RWPE1 (cell line): Measurements from ENCODE around the gene MAP4.
A peak's percentile ranks its signal among the peaks of the same experiment; 100 is the strongest.
"Not testable (repeated sequence)": the region's sequence is repeated elsewhere in the genome, so short reads cannot be mapped to it uniquely, and the experiment has no call there.

Experiments used
- CTCF ChIA-PET: fragments of 350-600 bp; sonication (Branson Sonifier 250); formaldehyde crosslinking; extraction: SDS; loops from one replicate; lab custom pipeline; 2021; lab: Yijun Ruan, JAX
- POLR2A ChIA-PET: fragments of 400-600 bp; formaldehyde crosslinking; extraction: SDS; loops from one replicate; lab custom pipeline; 2020; ENCODE audit warnings: antibody characterized with exemption; ENCODE audit not compliant: low non-redundant PET; lab: Yijun Ruan, JAX
- DNase-seq: peaks from one replicate; pipeline ENCODE4 v3.0.0; 2012; ENCODE audit warnings: low spot score
- H3K27ac ChIP-seq: fragments of 450-650 bp; 2 replicates; pipeline ENCODE4 v1.5.1; 2017
- TF ChIP-seq, protein P1 (sequence below): fragments of 450-650 bp; conservative IDR thresholded peaks from 2 replicates; pipeline ENCODE4 v1.5.1; 2017; ENCODE audit warnings: low read depth, mild to moderate bottlenecking

MAP4 gene

DNA sequence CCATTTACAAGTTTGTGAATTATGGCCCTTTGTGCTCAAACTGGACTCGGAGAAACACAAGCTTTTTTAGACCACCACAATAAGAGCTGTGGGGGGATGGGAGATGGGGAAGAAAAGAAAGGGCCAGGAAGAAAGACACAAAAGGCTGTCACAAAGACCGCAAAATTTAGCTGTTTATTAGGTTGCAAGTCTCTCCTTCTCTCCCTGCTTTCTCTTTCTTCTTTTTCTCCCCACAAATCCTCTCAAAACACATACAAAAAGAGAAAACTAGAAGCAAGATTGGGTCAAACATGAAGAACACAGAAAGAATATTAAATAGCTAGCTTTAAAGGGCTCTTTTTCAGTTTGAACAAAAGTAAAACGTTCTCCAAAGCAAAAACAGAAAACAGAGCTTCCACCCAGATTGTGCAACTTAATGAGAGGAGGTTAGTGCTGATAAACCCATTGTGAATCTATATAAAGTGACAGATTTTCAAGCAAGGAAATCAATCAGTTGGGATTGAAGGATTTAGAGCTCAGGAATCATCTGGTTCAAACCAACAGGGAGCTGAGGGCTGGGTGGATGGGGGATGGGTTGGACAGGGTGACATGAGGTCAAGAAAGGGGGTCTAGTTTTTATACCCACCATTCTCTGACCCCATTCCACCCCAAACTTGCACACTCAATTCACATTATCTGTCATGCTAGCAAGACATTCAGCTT, 125.9 kb downstream of the MAP4 start:
- DNase-seq, result no peak
- CTCF ChIA-PET, result no interaction called here
- no peak overlapping the region for H3K27ac ChIP-seq
- POLR2A ChIA-PET, result no interaction called here
- TF ChIP-seq, protein P1, sequence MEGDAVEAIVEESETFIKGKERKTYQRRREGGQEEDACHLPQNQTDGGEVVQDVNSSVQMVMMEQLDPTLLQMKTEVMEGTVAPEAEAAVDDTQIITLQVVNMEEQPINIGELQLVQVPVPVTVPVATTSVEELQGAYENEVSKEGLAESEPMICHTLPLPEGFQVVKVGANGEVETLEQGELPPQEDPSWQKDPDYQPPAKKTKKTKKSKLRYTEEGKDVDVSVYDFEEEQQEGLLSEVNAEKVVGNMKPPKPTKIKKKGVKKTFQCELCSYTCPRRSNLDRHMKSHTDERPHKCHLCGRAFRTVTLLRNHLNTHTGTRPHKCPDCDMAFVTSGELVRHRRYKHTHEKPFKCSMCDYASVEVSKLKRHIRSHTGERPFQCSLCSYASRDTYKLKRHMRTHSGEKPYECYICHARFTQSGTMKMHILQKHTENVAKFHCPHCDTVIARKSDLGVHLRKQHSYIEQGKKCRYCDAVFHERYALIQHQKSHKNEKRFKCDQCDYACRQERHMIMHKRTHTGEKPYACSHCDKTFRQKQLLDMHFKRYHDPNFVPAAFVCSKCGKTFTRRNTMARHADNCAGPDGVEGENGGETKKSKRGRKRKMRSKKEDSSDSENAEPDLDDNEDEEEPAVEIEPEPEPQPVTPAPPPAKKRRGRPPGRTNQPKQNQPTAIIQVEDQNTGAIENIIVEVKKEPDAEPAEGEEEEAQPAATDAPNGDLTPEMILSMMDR, result no peak

DNA sequence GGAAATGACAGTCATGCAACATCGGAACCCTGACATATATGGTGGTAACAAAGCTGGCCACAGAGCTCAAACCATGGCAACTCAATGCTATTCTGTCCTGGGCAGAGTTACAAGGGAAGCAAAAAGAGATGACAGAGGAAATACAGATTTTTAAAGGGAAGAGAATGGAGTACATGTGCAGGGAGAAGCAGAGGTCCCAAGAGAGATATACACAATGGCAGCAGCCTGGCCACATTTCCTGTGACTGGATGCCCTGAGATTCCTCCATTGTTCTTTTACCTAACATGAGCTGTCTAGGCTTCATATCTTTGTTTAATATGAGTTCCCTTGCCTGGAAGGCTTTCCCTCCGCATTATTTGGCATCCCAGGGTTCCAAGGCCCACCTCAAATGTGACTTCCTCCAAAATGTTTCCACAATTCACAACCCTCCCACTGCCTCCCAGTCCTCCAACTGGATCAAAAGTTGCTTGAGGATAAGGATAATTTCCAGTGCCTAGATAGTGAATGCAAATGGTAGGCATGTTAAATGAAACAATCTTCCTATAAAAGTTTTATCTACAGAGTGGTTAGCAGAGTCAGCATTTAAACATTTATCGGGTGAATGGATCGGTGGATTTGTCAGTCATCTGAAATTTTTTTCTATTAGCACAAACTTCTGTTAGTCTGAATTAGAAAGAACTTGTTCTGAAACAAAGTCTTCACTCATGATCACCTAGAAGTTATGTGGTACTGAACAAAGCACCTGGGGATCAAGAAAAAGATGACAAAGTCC, 127.0 kb downstream of the MAP4 start:
- CTCF ChIA-PET, result no interaction called here
- TF ChIP-seq, protein P1, result no peak
- POLR2A ChIA-PET, result no interaction called here
- DNase-seq, result no peak
- H3K27ac ChIP-seq, result no peak overlapping the region

DNA sequence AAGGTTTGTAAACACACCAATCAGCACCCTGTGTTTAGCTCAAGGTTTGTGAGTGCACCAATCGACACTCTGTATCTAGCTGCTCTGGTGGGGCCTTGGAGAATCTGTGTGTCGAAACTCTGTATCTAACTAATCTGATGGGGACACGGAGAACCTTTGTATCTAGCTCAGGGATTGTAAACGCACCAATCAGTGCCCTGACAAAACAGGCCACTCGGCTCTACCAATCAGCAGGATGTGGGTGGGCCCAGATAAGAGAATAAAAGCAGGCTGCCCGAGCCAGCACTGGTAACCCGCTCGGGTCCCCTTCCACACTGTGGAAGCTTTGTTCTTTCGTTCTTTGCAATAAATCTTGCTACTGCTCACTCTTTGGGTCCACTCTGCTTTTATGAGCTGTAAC, 128.2 kb downstream of the MAP4 start:
- H3K27ac ChIP-seq, DNase-seq, CTCF ChIA-PET: not testable (repeated sequence)
- POLR2A ChIA-PET, result interaction anchor here (0.7 kb wide), 1 partner anchor 63 kb away, joined by 3 read pairs; no protein-coding TSS in a partner anchor

DNA sequence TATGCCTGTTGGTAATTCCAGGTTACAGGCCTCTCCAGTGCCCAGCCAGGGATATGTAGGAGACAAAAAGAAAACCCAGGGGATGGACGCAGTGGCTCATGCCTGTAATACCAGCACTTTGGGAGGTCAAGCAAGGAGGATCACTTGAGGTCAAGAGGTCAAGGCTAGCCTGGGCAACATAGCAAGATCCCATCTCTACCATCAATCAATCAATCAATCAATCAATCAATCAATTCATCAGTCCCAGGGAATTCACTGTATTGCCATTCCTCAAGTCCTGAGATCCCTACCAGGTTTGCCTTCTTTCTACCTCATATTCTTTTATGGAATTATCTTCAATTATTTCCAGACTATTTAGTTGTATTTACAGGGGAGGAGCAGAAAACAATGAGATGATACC, 131.0 kb downstream of the MAP4 start:
- TF ChIP-seq, protein P1, result no peak
- H3K27ac ChIP-seq, result no peak overlapping the region
- CTCF ChIA-PET, result no interaction called here
- no peak for DNase-seq
- POLR2A ChIA-PET, result no interaction called here

DNA sequence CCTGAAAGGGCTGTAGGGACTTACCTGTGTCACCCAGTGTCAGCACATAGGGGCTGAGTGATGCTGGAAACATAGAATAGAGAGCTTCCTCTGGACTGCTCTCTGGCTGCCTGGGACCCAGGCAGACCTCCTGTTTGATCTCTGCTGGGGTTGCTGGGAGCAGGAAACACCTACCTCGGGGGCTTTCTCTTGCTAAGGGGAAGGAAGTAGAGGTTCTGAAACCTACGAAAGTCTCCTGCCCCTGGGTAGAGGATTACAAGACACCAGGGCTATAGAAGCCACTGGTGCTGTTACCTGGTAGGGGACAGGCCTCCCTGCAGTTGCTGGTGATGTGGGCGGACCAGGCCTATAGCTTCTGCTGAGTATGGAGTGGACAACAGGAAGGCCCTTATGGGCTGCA, 131.6 kb downstream of the MAP4 start:
- peak overlapping the region; percentile 13; the same call in 1 of the 2 replicates for H3K27ac ChIP-seq
- DNase-seq, result no peak
- CTCF ChIA-PET, result no interaction called here
- POLR2A ChIA-PET, result no interaction called here
- TF ChIP-seq, protein P1, result no peak

DNA sequence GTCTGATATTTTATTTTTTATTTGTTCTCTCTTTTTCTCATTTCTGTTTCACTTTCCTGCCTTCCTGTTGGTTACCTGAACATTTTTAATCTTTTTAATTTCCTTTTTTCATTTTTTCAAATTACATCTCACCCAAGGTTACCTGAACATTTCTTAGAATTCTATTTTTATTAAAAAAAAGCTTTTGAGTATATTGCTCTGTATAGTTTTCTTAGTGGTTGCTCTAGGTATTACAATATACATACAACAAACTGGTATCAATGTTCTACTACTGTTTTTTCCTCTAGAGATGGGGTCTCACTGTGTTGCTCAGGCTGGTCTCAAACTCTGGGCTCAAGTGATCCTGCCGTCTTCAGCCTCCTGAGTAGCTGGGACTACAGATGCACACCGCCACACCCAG, 133.9 kb downstream of the MAP4 start:
- H3K27ac ChIP-seq, result no peak overlapping the region
- TF ChIP-seq, protein P1, result no peak
- POLR2A ChIA-PET, result no interaction called here
- DNase-seq, result no peak
- CTCF ChIA-PET, result interaction anchor here (0.6 to 0.7 kb wide), 3 partner anchors 36 to 690 kb away, joined by 3 to 5 read pairs (median 4); no protein-coding TSS in a partner anchor
